HepG2 (cell line): ENCODE results near the gene PLCB1. TPM values are rescaled to one million over a fixed set of nuclear protein-coding genes. Genes with fewer than 3 reads are reported as not detected.

Source experiments
- ATAC-seq: fragments of 200-7000 bp; cut with Tn5 transposase; 3 replicates; pipeline ENCODE4 v1.9.1; 2020; ENCODE audit warnings: mild to moderate bottlenecking, moderate library complexity
- BruUV-seq: library from RNA; stranded (reverse); fragments of 400-500 nt; replicated peaks from 2 replicates; lab custom pipeline; 2021; lab: Mats Ljungman, UMichigan
- CTCF ChIA-PET: fragments of 300-600 bp; formaldehyde crosslinking; extraction: SDS; loops from one replicate; lab custom pipeline; 2021; ENCODE audit warnings: low total read pairs, inconsistent platforms, low intra/inter-chr PET ratio; lab: Yijun Ruan, JAX
- POLR2A ChIA-PET: fragments of 350-600 bp; sonication (Branson Sonifier 250); formaldehyde crosslinking; loops from one replicate; lab custom pipeline; 2020; ENCODE audit warnings: antibody characterized with exemption, inconsistent platforms; lab: Yijun Ruan, JAX
- DNase-seq: peaks from one replicate; pipeline ENCODE4 v3.0.0-alpha.2; 2015; ENCODE audit warnings: low spot score
- FAIRE-seq: peaks from 3 replicates; lab custom pipeline; 2011; peaks lifted over from hg19 to GRCh38; lab: Jason Lieb, UNC
- H2AFZ ChIP-seq: one replicate; pipeline ENCODE4 v1.6.1; 2011; ENCODE audit warnings: low read length, inconsistent platforms
- H3K27ac ChIP-seq: fragments of 300-600 bp; 3 replicates; pipeline ENCODE4 v1.8.0; 2011; ENCODE audit warnings: mixed run types, mild to moderate bottlenecking, mixed read lengths, low read length, inconsistent platforms; ENCODE audit not compliant: insufficient read depth; ENCODE audit errors: extremely low read length
- H3K27me3 ChIP-seq, 2 experiments: fragments of 200-600 bp in 1 of 2; 2 replicates in 1 of 2; 3 replicates in 1 of 2; pipeline versions ENCODE4 v1.6.0 to v1.8.0; 2011; ENCODE audit warnings: low read length in 2 of 2, mild to moderate bottlenecking in 2 of 2, moderate library complexity in 2 of 2, inconsistent platforms in 1 of 2; ENCODE audit not compliant: insufficient read depth in 2 of 2, control insufficient read depth in 1 of 2
- H3K36me3 ChIP-seq, 2 experiments: fragments of 200-600 bp in 1 of 2; replicated peaks in 1 of 2; 2 replicates in 1 of 2; 3 replicates in 1 of 2; pipeline versions ENCODE4 v1.5.1 to v1.8.0; 2011; ENCODE audit warnings: low read length in 2 of 2, inconsistent platforms in 1 of 2; ENCODE audit not compliant: insufficient read depth in 2 of 2, control insufficient read depth in 1 of 2
- H3K4me1 ChIP-seq: 2 replicates; pipeline ENCODE4 v1.5.1; 2012; ENCODE audit warnings: low read length, inconsistent platforms; ENCODE audit not compliant: insufficient read depth
- H3K4me2 ChIP-seq: 2 replicates; pipeline ENCODE4 v1.6.0; 2011; ENCODE audit warnings: low read depth, low read length, inconsistent platforms
- H3K4me3 ChIP-seq, 3 experiments: fragments of 200-600 bp in 1 of 3; sonication (generic), shearing (Covaris generic) in 1 of 3; replicated peaks in 1 of 3; 2 replicates each; pipeline ENCODE4 v1.5.1; 2011 to 2016; ENCODE audit warnings: low read length in 3 of 3, inconsistent platforms in 2 of 3, low read depth in 2 of 3, mild to moderate bottlenecking in 2 of 3, control low read depth in 1 of 3, mixed read lengths in 1 of 3; ENCODE audit not compliant: insufficient read depth in 1 of 3
- H3K79me2 ChIP-seq: one replicate; pipeline ENCODE4 v1.6.1; 2011; ENCODE audit warnings: low read length, inconsistent platforms; ENCODE audit not compliant: insufficient read depth
- H3K9ac ChIP-seq: 2 replicates; pipeline ENCODE4 v1.6.0; 2011; ENCODE audit warnings: mild to moderate bottlenecking, low read depth, low read length, inconsistent platforms; ENCODE audit not compliant: insufficient read depth
- H3K9me3 ChIP-seq: 2 replicates; pipeline ENCODE4 v1.5.1; 2012; ENCODE audit warnings: mild to moderate bottlenecking, low read length
- H4K20me1 ChIP-seq: 2 replicates; pipeline ENCODE4 v1.6.0; 2011; ENCODE audit warnings: inconsistent platforms, mild to moderate bottlenecking, low read length, moderate library complexity; ENCODE audit not compliant: insufficient read depth
- CREB1 ChIP-seq, 2 experiments: fragments of 450-650 bp in 1 of 2; IDR thresholded peaks; 2 replicates each; pipeline ENCODE4 v1.6.1; 2016 to 2017; ENCODE audit warnings: control low read depth in 1 of 2, mild to moderate bottlenecking in 1 of 2, missing compliant biosample characterization in 1 of 2, missing genetic modification characterization in 1 of 2
- ELF1 ChIP-seq: sonication (generic); formaldehyde crosslinking; IDR thresholded peaks from 2 replicates; pipeline ENCODE4 v1.4.0; 2020; ENCODE audit warnings: missing genetic modification reagents
- FOXJ3 ChIP-seq: sonication (generic); formaldehyde crosslinking; IDR thresholded peaks from 2 replicates; pipeline ENCODE4 v1.4.0; 2020; ENCODE audit warnings: missing genetic modification reagents, mild to moderate bottlenecking, borderline replicate concordance
- ISL2 ChIP-seq: sonication (generic); formaldehyde crosslinking; IDR thresholded peaks from 2 replicates; pipeline ENCODE4 v1.5.0; 2020; ENCODE audit warnings: missing genetic modification reagents
- JUNB ChIP-seq: sonication (generic); formaldehyde crosslinking; IDR thresholded peaks from 2 replicates; pipeline ENCODE4 v1.8.0; 2022; ENCODE audit warnings: missing genetic modification reagents, mild to moderate bottlenecking, borderline replicate concordance
- POGZ ChIP-seq: sonication (generic); formaldehyde crosslinking; IDR thresholded peaks from 2 replicates; pipeline ENCODE4 v1.4.0; 2020; ENCODE audit warnings: mild to moderate bottlenecking, missing genetic modification reagents
- RXRA ChIP-seq: sonication (generic); formaldehyde crosslinking; IDR thresholded peaks from 2 replicates; pipeline ENCODE4 v1.5.1; 2020; ENCODE audit warnings: missing genetic modification reagents
- RXRB ChIP-seq: IDR thresholded peaks from 2 replicates; pipeline ENCODE4 v1.6.1; 2016; ENCODE audit warnings: borderline replicate concordance, missing genetic modification reagents, missing compliant biosample characterization
- SRSF4 ChIP-seq: fragments of 200-400 bp; formaldehyde crosslinking; IDR thresholded peaks from one replicate; pipeline ENCODE4 v1.6.1; 2018; ENCODE audit warnings: mild to moderate bottlenecking, low read depth, low read length, moderate library complexity; ENCODE audit not compliant: poor library complexity, severe bottlenecking
- ZBTB38 ChIP-seq: sonication (generic); formaldehyde crosslinking; IDR thresholded peaks from 2 replicates; pipeline ENCODE4 v1.5.1; 2020; ENCODE audit warnings: mild to moderate bottlenecking, missing genetic modification reagents
- ZMYM4 ChIP-seq: sonication (generic); formaldehyde crosslinking; IDR thresholded peaks from 2 replicates; pipeline ENCODE4 v1.8.1; 2023; ENCODE audit warnings: mild to moderate bottlenecking, missing genetic modification reagents
- ZNF615 ChIP-seq: sonication (generic); formaldehyde crosslinking; IDR thresholded peaks from 2 replicates; pipeline ENCODE4 v1.5.0; 2020; ENCODE audit warnings: mild to moderate bottlenecking, missing genetic modification reagents, borderline replicate concordance
- WGBS: methylation state at CpG from one replicate; pipeline ENCODE4 v1.1.6; 2017; ENCODE audit warnings: low lambda C conversion rate; 5-methylcytosine and 5-hydroxymethylcytosine counted together
- in situ Hi-C: cut with HindIII; loops from 2 replicates; pipeline ENCODE4 v1.10.0; 2017; ENCODE audit warnings: low pct_unique_long_range_greater_than_20kb; ENCODE audit not compliant: extremely low pct_ligation_motif_present
- intact Hi-C: fragments of 100-400 bp; cut with micrococcal nuclease; formaldehyde crosslinking; loops from one replicate; pipeline ENCODE4 v1.10.0; 2022; ENCODE audit not compliant: unreplicated experiment
- polyA plus RNA-seq, 8 experiments: library from polyadenylated mRNA; depleted of rRNA in 3 of 8; stranded (reverse) in 7 of 8; unstranded in 1 of 8; fragments of >200 nt; fragmentation: Illumina TruSeq in 4 of 8; extraction: Trizol in 4 of 8; gene quantifications; 2 replicates each; pipeline versions ENCODE4 v1.2.1 to v1.2.3, GENCODE V29; 2011 to 2016; ENCODE audit warnings: low read depth in 4 of 8, missing spikeins in 1 of 8, mixed read lengths in 1 of 8; ENCODE audit not compliant: insufficient read depth in 1 of 8
- total RNA-seq, 5 experiments: library from RNA; depleted of rRNA; stranded (reverse); fragments of >200 nt; fragmentation: Illumina TruSeq; extraction: Trizol; gene quantifications; 2 replicates each; pipeline ENCODE4 v1.2.3, GENCODE V29; 2016; ENCODE audit warnings: low read depth in 1 of 5
- TF ChIP-seq, protein P1 (sequence below): sonication (generic); formaldehyde crosslinking; IDR thresholded peaks from 2 replicates; pipeline ENCODE4 v1.4.0; 2020; ENCODE audit warnings: missing genetic modification reagents, borderline replicate concordance
- TF ChIP-seq, protein P2 (sequence below): IDR thresholded peaks from 2 replicates; pipeline ENCODE4 v1.6.1; 2012; ENCODE audit warnings: inconsistent platforms
- TF ChIP-seq, protein P3 (sequence below): sonication (generic); formaldehyde crosslinking; IDR thresholded peaks from 2 replicates; pipeline ENCODE4 v1.4.0; 2020; ENCODE audit warnings: missing genetic modification reagents, mild to moderate bottlenecking, borderline replicate concordance
- TF ChIP-seq, protein P4 (sequence below): sonication (generic); formaldehyde crosslinking; IDR thresholded peaks from 2 replicates; pipeline ENCODE4 v1.4.0; 2020; ENCODE audit warnings: missing genetic modification reagents

PLCB1 gene
- total and polyA plus RNA-seq, 2 of the 13 experiments (the other 11 are each of a cell fraction or from before 2014, with no cell fraction given), result 42.4 to 55.9 TPM

DNA sequence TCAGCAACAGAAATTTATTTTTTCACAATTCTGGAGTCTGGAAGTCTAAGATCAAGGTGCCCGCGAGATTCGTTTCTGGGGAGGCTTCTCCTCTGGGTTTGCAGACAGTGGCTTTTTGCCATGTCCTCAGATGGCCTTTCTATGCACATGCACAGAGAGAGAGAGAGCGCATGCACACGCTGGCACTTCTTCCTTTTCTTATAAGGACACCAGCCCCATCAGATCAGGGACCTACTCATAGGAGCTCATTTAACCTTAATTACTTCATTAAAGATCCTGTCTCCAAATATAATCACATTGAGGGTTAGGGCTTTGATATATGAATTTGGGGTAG lies 676.1 kb downstream of the PLCB1 start:
- CTCF ChIA-PET, result no interaction called here
- peaks cover 57% of the 10 kb centered on the region for H3K4me1 ChIP-seq
- no peak for DNase-seq
- peak overlapping the region; percentile 74 for H3K27ac ChIP-seq
- 0 out of 2 replicates have a peak overlapping the region, but pooled peaks have one; percentile 0 for H3K4me2 ChIP-seq
- POLR2A ChIA-PET, result interaction anchor here (1.2 to 1.7 kb wide), 2 partner anchors 10 to 27 kb away, joined by 3 read pairs; no protein-coding TSS in a partner anchor
- in situ Hi-C loops (no loop called here), intact Hi-C loops (no loop called here)
- no peaks in the 10 kb centered on the region; a peak in 3 of 5 replicates for H3K36me3 ChIP-seq
- H2AFZ ChIP-seq, result no peak overlapping the region
- BruUV-seq, result no TSS peak
- H3K9me3 ChIP-seq, result no peaks in the 10 kb centered on the region
- no peaks in the 10 kb centered on the region for H3K27me3 ChIP-seq
- ATAC-seq, result no peak
- no peak for FAIRE-seq
- no peak overlapping the region for H3K4me3 ChIP-seq
- H4K20me1 ChIP-seq, result no peaks in the 10 kb centered on the region
- TF ChIP-seq CREB1 (IDR thresholded peaks at IDR 0.05) (no peak), CREB1 (CRISPR knock-in tag; IDR thresholded peaks at IDR 0.05) (no peak), FOXJ3 (CRISPR knock-in tag) (0 out of 2 replicates have a peak, but pooled peaks have one; percentile 29), RXRA (peak; percentile 32; the same call in 1 of the 2 replicates), POGZ (CRISPR knock-in tag) (0 out of 2 replicates have a peak, but pooled peaks have one; percentile 15), ZNF615 (CRISPR knock-in tag) (no peak), RXRB (CRISPR knock-in tag) (peak; percentile 84), JUNB (no peak), ELF1 (CRISPR knock-in tag) (0 out of 2 replicates have a peak, but pooled peaks have one; percentile 27), ISL2 (CRISPR knock-in tag) (no peak), SRSF4 (no peak), ZBTB38 (CRISPR knock-in tag) (peak; percentile 30; the same call in 1 of the 2 replicates), ZMYM4 (peak; percentile 55)
- TF ChIP-seq, protein P1, sequence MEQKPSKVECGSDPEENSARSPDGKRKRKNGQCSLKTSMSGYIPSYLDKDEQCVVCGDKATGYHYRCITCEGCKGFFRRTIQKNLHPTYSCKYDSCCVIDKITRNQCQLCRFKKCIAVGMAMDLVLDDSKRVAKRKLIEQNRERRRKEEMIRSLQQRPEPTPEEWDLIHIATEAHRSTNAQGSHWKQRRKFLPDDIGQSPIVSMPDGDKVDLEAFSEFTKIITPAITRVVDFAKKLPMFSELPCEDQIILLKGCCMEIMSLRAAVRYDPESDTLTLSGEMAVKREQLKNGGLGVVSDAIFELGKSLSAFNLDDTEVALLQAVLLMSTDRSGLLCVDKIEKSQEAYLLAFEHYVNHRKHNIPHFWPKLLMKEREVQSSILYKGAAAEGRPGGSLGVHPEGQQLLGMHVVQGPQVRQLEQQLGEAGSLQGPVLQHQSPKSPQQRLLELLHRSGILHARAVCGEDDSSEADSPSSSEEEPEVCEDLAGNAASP (CRISPR knock-in tag), result peak; percentile 98; the same call in 1 of the 2 replicates
- TF ChIP-seq, protein P2, sequence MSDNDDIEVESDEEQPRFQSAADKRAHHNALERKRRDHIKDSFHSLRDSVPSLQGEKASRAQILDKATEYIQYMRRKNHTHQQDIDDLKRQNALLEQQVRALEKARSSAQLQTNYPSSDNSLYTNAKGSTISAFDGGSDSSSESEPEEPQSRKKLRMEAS, result 0 out of 2 replicates have a peak, but pooled peaks have one; percentile 23
- TF ChIP-seq, protein P3, sequence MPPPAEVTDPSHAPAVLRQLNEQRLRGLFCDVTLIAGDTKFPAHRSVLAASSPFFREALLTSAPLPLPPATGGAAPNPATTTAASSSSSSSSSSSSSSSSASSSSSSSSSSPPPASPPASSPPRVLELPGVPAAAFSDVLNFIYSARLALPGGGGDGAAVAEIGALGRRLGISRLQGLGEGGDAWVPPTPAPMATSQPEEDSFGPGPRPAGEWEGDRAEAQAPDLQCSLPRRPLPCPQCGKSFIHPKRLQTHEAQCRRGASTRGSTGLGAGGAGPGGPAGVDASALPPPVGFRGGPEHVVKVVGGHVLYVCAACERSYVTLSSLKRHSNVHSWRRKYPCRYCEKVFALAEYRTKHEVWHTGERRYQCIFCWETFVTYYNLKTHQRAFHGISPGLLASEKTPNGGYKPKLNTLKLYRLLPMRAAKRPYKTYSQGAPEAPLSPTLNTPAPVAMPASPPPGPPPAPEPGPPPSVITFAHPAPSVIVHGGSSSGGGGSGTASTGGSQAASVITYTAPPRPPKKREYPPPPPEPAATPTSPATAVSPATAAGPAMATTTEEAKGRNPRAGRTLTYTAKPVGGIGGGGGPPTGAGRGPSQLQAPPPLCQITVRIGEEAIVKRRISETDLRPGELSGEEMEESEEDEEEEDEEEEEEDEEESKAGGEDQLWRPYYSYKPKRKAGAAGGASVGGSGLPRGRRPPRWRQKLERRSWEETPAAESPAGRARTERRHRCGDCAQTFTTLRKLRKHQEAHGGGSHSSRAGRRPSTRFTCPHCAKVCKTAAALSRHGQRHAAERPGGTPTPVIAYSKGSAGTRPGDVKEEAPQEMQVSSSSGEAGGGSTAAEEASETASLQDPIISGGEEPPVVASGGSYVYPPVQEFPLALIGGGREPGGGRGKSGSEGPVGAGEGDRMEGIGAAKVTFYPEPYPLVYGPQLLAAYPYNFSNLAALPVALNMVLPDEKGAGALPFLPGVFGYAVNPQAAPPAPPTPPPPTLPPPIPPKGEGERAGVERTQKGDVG (CRISPR knock-in tag), result 0 out of 2 replicates have a peak, but pooled peaks have one; percentile 51
- TF ChIP-seq, protein P4, sequence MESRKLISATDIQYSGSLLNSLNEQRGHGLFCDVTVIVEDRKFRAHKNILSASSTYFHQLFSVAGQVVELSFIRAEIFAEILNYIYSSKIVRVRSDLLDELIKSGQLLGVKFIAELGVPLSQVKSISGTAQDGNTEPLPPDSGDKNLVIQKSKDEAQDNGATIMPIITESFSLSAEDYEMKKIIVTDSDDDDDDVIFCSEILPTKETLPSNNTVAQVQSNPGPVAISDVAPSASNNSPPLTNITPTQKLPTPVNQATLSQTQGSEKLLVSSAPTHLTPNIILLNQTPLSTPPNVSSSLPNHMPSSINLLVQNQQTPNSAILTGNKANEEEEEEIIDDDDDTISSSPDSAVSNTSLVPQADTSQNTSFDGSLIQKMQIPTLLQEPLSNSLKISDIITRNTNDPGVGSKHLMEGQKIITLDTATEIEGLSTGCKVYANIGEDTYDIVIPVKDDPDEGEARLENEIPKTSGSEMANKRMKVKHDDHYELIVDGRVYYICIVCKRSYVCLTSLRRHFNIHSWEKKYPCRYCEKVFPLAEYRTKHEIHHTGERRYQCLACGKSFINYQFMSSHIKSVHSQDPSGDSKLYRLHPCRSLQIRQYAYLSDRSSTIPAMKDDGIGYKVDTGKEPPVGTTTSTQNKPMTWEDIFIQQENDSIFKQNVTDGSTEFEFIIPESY, result peak; percentile 32; the same call in 1 of the 2 replicates
- no peak overlapping the region; the same call in 1 of the 2 replicates for H3K9ac ChIP-seq
- H3K79me2 ChIP-seq, result no peaks in the 10 kb centered on the region
- WGBS, result 71% methylated on average over 5 of the region's 5 CpGs
